ENCODE measurements around the gene ATP6V1F.
A peak's percentile ranks its signal among the peaks of the same experiment; 100 is the strongest.

Gene ATP6V1F

DNA sequence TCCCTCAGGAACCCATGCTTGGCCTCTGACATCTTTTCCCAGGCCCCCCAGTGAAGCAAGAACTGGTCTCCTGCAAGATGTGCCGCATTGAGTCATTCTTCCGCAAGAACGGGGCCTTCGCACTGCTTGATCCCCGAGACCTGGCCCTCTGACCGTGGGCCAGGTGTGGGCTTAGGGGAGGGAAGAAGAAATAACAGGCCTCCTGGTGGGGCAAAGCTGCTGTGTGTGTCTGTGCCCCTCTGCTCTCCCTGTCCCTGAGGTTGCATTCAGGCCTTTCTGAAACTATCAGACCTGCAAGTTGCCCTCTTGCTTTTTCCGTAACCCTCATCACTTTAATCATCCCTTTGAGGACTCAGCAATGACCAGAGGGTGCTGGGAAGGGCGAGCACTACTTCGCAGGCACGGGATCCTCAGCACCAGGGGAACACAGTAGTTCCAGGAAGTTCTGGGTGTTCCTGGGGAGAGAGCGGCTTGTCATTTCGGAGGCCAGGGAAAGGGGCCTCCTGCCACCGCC, 6.0 kb downstream of the ATP6V1F start:
- no peak for DNase-seq (ENCODE audit: low read depth)

DNA sequence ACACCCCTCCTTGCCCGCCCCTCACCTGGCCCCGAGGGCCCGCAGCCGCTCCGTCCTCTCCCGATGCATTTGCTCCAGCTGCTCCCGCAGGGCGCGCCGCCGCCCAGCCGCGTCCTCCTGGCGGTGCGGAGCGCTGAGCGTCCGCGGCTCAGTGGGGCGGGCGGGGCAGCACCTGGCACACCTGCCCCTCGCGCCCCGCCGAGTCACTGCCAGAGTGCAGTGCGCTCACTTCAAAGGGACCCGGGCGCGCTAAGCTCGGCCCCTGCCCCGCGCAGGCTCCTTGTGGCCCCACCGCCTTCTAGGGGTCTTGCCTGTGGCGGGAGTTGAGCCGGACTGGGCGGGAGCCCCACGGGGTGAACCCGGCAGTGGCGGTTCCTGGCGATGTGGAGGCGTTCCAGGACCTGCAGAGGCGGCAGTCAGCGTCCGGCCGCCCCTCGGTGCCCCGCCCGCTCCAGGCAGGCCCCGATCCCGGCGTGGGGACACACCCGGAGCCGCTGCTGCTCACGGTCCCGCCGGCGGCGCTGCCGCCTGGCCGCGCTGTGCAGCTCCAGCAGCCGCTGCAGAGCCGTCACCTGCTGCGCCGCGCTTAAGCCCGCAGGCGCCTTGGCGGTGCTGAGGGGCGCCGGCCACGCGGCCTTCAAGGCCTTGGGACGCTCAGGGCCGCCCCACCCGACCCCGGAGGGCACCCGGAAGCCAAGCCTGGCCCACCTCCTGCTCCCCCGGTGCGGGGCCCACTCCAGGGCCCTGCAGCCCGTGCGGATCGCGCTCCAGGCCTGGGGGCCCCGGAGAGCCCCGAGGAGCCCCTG, 6.7 kb downstream of the ATP6V1F start:
- peak; percentile 4 for DNase-seq (ENCODE audit: low read depth)

DNA sequence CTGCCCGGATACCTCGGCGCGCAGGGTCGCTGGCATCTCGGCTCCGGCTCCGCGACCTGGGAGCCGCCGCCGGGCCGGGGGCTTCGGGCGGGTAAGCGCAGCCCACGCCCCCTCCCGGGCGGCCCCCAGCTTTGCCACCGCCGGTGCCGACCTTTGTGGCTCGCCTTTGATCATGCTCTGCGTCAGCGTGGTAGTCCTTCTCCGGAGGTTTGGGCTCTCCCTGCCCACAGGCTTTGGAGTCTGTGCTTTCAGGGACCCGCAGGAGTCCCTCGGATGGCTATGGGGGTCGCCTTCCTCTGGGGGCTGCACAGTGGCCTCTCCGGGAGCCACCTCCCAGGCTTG, 7.3 kb downstream of the ATP6V1F start:
- DNase-seq (ENCODE audit: low read depth), result no peak

DNA sequence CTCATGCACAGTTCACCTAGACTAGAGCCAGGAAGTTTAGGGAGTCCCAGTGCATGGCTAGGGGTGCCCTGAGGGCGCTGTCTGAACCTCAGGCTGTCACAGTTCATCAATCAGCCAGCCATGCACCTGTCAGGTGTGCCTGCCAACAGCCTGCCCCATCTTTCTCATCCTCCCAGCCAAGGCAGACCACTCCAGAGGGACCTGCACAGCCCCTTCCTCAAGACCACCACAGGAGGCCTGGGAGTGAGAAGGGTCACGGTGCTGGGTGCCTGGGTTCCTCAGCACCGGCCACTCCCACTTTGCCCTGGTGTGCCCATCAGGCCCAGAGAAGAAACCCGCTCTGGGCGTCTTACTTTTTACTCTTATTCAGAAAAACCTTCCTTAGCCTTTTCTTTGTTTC, 8.4 kb downstream of the ATP6V1F start:
- no peak for DNase-seq (ENCODE audit: low read depth)

DNA sequence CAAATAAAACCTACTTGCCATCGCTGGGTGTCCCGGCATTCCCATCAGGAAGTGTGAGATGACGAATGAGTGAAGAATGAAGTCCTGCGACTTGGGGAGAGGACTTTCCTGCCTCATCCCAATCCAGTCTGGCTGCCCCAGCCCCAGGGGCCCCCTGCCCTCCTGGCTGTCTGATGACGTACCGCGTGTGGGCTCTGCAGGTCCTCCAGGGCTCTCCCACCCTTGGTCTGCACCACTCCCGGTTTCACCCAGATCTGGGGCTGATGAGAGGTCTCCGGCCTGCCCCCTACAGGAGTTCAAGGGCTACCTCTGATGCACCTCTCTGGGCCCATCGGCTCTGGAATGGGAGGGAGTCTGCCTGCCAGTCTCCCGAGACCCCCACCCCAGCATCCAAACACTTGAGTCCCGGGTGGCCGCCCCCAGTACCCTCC, 9.8 kb downstream of the ATP6V1F start:
- DNase-seq (ENCODE audit: low read depth), result no peak

DNA sequence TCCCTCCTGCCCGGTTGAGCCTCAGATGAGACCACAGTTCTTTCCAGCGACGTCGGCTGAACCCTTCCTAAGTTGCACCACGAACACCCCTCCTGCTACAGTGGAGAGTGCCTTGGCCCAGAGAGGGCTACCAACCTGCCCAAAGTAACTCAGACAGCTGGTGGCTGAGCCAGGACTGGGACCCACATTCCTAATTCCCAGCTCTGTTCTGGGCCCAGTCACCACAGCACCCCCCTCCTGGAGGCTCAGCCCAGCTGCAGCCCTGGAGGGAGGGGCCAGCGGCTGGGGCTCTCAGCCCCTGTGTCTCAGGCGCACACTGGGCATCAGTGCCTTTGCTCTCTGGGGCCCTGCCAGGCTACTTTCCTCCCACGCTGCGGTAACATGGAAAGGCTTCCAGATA, 10.6 kb downstream of the ATP6V1F start:
- DNase-seq (ENCODE audit: low read depth), result no peak

DNA sequence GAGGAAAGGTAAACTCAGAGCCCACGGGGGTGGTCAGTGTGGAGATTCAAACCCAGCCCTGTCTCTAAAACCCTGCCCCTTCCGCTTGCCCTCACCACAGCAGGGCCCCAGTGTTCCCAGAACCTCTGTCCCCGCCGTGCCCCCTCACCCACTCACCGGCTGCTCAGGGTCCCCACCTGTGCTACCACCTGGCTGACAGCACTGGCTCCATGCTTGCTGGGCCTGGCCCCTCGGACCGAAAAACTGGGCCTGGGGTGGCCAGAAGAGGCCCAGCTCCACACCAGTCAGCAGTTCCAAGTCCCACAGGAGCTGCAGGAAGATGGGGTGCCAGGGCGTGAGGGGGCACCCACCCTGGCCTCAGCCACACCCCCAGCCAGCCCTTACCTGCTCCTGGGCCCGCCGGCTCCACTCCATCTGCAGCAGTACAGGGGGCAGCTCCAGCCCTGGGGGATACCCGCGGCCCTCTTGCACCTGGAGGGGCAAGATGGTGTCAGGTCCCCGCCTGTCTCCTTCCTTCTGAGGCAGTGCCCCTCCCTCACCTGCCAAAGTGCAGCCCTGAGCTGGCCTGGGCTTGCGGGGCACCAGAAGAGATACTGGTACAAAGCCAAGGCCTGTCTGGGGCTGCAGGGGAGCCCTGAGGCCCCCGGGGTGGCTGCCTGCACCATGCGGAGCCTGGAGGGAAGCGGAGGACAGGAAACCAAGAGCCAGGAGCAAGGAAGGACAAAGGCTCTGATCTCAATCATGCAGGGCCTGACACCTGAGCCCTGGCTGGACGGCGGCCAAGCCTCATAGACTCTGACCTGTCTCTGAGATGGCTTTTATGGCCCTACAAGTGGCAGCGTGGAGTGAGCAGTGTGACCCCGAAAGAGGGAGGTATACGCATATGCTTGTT, 11.7 kb downstream of the ATP6V1F start:
- DNase-seq (ENCODE audit: low read depth), result no peak

DNA sequence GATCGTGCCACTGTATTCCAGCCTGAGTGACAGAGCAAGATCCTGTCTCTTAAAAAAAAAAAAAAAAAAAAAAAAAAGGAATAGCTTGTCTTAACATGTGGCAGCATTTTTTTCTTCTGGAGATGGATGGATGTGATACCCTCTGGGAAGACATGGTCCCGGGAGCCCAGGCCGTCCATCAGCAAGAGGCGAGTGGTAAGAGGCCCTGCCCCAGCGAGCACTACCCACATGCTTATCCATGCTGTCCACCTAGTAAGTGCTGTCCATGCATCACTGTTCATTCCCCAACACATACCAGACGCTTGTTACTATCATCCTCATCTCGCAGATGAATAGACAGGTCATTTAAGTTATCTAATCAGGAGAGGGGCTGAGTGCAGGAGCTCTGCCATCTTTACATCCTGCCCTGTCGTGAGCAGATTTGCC, 12.9 kb downstream of the ATP6V1F start:
- no peak for DNase-seq (ENCODE audit: low read depth)

DNA sequence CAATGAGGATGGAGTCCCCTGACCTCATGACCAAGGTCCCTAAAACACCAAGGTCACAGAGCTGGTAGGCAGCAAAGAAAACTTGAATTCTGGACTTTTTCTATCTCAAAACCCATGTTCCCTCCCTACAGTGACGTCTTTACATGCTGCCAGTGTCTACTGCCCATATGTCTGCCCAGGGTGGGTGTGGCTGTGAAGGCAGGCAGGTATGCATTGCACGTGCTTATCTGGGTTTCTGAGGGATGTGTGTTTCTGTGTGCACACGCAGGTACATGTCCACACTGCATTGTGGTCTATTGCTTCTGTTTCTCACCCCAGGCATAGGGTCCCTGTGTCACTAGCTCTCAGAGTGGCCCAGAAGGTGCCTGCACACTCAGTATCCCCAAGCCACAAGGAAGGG, 13.5 kb downstream of the ATP6V1F start:
- DNase-seq (ENCODE audit: low read depth), result no peak

DNA sequence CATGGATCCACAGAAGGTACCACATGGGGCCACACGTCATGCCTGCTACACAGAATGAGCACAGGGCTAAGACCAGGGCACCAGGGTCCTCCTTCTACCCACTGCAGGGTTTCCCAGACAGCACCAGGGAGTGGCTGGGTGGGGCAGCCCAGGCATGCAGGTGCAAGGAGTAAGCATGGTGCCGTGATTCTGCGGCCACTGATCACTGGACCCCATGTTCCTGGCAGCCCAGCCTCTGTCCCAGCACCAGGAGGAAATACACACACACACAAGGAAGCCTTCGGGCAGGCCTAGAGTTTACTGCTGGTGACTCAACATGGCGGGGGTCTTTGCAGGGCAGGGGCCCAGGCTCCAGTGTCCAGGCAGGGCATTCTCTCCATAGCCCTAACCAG, 13.9 kb downstream of the ATP6V1F start:
- DNase-seq (ENCODE audit: low read depth), result no peak

DNA sequence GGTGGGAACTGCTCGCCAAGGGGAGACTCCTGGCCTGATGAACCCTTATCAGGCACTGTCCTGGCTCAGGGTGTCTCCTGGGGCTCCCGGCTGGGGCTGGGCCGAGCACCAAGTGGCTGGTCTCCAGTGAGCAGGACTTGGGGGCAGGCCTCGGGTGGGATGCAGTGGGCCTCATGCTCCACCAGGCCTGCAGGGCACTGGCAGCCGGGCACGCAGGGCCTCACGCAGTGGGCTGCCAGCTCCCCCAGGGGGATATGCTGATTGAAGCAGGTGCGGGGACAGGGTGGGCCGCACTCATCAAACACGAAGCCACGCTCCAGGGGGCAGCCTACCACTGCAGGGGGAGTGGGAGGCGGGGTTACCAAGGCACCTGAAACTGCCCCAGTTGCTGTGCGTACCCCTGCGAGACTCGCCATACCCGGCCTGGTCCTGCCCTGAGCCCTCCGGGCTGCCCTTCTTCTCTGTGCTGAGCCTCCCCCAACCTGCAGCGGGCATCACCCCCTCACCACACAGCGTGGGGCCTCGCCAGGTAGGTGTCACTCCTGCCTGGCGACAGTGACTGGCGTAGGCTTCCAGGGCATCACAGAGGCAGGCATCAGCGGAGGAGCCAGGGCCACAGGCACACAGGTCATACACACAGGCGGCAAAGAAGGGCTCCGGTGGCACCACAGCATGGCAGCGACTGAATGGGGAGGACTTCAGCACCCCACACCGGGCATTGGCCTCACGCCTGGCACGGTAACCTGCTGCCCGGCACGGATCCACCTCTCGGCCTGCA, 14.5 kb downstream of the ATP6V1F start:
- no peak for DNase-seq (ENCODE audit: low read depth)

DNA sequence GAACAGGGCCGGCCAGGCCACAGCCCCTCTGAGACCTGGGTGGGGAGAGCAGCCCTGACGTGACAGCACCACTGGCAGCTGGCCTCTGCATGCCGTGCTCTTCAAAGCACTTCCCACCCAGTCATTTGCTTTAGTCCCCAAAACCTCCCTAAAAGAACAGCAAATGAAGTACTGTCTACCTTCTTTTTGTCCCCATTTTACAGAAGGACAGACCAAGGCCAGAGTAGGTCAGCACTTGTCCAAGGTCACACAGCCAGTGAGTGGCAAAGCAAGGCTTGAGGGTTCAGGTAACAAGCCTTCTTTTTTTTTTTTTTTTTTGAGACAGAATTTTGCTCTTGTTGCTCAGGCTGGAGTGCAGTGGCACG, 15.1 kb downstream of the ATP6V1F start:
- DNase-seq (ENCODE audit: low read depth), result no peak

DNA sequence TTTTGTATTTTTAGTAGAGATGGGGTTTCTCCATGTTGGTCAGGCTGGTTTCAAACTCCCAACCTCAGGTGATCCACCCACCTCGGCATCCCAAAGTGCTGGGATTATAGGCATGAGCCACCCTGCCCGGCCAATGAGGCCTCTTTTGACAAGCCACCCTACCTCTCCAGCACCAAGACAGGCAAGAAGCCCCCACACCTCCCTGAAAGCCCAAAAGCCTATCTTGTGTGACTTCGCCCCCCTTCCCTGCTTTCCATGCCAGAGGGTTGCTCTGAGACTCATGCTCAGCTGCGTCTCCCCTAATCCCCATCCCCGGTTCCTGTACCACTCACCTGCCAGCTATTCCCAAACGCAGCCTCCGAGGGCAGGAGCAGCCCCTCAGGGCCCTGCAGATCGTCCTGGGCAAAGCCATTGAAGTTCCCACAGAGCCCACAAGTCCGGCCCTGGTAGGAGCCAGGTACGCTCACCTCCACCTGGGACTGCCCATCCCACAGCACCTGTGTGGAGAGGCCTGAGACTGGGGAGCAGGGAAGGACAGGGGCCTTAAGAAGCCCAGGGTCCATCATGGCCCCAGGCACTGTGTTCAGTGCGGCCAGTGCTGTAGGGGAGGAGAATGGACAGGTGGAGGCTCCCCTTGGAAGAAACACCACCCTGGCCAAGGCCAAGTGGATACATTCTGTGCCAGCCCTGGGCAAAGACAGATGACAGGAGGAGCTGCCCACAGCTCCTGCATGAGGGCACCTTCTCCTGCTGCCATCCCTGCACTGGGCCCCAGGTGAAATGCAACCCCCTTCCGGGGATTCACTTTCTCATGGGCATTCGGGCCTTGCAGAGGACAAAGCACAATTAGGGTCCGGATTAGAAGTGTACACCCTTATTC, 15.8 kb downstream of the ATP6V1F start:
- DNase-seq (ENCODE audit: low read depth), result no peak

DNA sequence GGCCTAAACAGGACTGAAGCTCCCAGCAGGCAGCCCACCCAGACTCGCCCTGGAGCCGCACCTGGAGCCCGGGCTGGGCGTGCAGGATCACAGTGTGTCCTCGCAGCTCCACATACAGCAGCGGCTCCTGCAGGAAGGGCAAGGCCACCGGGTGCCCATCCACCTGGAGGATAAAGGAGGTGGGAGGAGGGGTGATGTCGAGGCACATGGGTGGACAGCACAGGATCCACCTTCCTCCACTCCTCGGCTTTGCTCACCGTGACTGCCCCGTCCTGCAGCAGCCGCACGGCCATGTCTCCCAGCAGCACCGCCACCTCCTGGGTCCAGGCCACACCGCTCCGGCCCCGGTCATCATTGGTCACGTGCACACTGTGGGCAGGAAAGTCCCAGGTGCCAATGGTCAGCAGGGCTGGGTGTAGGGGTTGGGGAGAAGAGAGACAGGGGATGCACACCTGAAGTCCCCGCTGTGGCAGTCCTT, 16.8 kb downstream of the ATP6V1F start:
- no peak for DNase-seq (ENCODE audit: low read depth)

DNA sequence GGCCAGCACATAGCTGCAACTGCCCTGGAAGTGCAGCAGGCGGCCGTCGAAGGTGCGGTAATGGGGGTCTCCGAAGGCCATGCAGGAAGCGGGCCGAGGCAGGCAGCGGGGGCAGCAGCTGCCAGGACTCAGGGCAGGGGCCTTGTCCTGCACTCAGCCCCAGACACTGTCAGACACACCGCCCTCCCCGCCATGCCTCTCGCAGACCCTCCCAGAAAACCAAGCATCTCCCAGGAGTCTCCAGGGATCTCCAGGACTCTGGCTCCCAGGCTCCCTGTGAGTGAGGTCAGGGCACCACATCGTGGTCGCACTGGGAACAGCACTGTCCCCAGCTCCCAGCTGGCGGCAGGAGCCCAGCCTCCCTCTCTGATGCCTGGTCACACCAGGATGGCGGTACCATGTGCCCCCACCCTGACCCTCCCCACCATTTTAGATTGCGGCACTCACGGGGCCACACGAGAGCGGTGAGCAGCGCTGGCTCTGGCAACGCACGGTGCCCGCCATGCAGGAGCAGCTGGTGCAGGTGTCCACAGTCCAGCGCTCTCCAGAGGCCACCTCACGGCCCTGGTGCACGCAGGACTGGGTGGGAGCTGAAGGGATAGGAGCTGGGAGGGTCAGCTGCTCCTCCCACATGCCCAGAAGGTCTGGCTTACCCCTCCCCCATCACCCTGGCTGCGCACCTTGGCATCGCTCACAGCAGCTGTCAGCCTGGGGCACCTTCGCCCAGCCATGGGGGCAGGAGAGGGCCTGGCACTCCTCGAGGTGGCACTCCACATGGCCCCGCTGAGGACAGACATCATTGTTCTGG, 17.5 kb downstream of the ATP6V1F start:
- DNase-seq (ENCODE audit: low read depth), result no peak

DNA sequence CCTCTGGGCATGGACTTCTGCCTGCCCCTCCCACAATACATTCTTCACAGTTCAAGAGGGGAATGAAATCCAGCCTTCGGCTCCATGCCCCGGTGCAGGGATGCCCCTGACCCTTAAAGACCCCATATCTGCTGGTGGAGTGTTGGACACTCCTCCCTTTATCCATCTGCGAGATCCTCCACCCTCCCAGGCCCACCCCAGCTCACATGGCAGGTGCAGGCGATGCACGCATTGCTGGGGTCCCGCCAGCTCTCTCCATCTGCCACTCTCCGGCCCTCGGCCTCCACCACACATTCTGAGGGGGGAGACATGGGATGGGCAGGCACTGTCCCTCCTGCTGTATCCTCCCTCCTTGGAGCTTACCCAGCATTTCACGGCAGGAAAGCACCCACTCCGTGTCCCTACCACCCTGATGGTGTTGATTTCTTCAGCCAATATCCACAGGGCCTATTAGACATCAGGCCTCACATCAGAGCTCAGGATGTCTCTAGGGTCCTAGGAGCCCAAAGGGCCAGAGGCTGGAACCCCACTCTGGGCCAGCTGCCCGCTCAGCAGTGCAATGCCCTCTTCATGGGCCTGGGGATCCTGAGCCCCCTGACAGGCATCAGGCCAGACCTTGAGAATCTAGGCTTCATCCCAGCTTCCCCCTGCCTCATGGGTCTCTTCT, 18.3 kb downstream of the ATP6V1F start:
- no peak for DNase-seq (ENCODE audit: low read depth)

DNA sequence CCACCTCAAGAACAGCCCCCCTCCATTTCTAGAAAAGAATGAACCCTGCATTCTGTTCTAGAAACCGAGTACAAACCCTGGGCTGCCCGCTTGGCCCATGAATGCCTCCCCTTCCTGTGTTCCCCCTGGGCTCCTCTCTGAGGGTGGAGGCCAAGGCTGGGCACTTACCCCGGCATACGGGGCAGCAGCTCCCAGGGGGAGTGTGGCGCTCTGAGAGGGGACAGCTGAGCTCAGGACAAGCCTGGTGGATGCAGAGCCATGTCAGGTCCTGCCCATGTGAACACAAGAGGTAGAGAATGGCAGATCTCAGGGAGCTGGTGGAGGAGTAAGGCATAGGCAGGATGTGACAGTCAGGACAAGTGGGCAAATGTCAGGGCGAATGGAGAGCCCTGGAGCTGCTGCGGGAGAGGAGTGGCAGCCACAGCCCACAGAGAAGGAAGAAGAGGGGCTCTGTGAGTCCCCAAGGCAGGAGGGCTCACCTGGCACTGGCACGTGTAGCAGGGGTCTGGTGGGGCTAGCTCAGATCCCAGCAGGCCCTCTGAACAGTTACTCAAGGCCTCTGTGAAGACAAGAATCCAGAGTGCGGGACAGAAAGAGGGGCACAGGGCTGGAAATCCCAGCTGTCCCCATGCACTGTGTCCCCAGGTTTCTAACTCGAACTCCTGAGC, 18.9 kb downstream of the ATP6V1F start:
- no peak for DNase-seq (ENCODE audit: low read depth)

DNA sequence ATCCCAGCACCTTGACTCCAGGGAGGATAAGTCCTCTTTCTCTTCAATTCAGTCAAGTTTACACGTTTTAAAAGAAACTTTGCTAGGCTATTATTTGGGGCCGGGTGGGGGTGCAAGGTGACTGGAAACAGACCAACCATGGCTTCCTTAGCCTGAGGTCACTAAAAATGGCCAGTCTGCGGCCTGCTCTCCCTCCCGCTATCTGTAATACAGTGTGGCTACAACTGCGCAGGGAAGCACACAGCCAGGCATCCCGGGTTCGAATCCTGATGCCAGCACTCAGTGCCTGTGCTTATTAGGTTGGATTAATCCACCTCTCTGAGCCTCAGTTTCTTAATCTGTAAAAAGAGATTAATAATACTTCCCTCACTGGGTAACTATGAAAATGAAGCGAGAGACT, 19.5 kb downstream of the ATP6V1F start:
- DNase-seq (ENCODE audit: low read depth), result no peak
